Parathyroid adenoma (tissue), 2 donors: ENCODE data around the gene TRPM1.

Experiments used
- H2AFZ ChIP-seq: fragments of 300-600 bp; sonication (generic); one replicate; pipeline ENCODE4 v1.7.0; 2017; ENCODE audit warnings: antibody characterized with exemption, mild to moderate bottlenecking
- H3K27ac ChIP-seq: fragments of 300-600 bp; sonication (generic); one replicate; pipeline ENCODE4 v1.7.0; 2017
- H3K27me3 ChIP-seq: fragments of 300-600 bp; sonication (generic); one replicate; pipeline ENCODE4 v1.7.0; 2017; ENCODE audit warnings: low read length; ENCODE audit not compliant: control insufficient read depth, insufficient read depth
- H3K36me3 ChIP-seq: fragments of 300-600 bp; sonication (generic); one replicate; pipeline ENCODE4 v1.7.0; 2017; ENCODE audit warnings: low read length; ENCODE audit not compliant: control insufficient read depth, insufficient read depth
- H3K4me1 ChIP-seq: fragments of 300-600 bp; sonication (generic); one replicate; pipeline ENCODE4 v1.7.0; 2017; ENCODE audit warnings: control low read depth
- H3K4me2 ChIP-seq: fragments of 300-600 bp; sonication (generic); one replicate; pipeline ENCODE4 v1.7.0; 2017; ENCODE audit warnings: low read length
- H3K4me3 ChIP-seq: fragments of 300-600 bp; sonication (generic); one replicate; pipeline ENCODE4 v1.7.0; 2017; ENCODE audit warnings: low read depth, low read length
- H3K79me2 ChIP-seq: fragments of 300-600 bp; sonication (generic); one replicate; pipeline ENCODE4 v1.7.0; 2017; ENCODE audit warnings: control low read depth
- H3K9ac ChIP-seq: fragments of 300-600 bp; sonication (generic); one replicate; pipeline ENCODE4 v1.7.0; 2017; ENCODE audit warnings: mild to moderate bottlenecking
- H3K9me3 ChIP-seq: fragments of 300-600 bp; sonication (generic); one replicate; pipeline ENCODE4 v1.7.0; 2017; ENCODE audit warnings: low read length; ENCODE audit not compliant: control insufficient read depth
- TF ChIP-seq, protein P1 (sequence below): fragments of 300-600 bp; sonication (generic); IDR thresholded peaks from one replicate; pipeline ENCODE4 v1.7.0; 2017; ENCODE audit warnings: antibody characterized with exemption, mild to moderate bottlenecking
- donor health status: primary hyperparathyroidism.

The TRPM1 gene

GRCh38 chr15:30954674-30955073 lies 146.9 kb downstream of the TRPM1 start:
- TF ChIP-seq, protein P1, sequence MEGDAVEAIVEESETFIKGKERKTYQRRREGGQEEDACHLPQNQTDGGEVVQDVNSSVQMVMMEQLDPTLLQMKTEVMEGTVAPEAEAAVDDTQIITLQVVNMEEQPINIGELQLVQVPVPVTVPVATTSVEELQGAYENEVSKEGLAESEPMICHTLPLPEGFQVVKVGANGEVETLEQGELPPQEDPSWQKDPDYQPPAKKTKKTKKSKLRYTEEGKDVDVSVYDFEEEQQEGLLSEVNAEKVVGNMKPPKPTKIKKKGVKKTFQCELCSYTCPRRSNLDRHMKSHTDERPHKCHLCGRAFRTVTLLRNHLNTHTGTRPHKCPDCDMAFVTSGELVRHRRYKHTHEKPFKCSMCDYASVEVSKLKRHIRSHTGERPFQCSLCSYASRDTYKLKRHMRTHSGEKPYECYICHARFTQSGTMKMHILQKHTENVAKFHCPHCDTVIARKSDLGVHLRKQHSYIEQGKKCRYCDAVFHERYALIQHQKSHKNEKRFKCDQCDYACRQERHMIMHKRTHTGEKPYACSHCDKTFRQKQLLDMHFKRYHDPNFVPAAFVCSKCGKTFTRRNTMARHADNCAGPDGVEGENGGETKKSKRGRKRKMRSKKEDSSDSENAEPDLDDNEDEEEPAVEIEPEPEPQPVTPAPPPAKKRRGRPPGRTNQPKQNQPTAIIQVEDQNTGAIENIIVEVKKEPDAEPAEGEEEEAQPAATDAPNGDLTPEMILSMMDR: no peak
- Histone ChIP-seq H3K79me2 (no peaks in the 10 kb centered on the region), H3K9ac (no peak overlapping the region), H3K4me2 (no peak overlapping the region), H3K27ac (no peak overlapping the region), H3K36me3 (no peaks in the 10 kb centered on the region), H3K9me3 (no peaks in the 10 kb centered on the region), H3K27me3 (no peaks in the 10 kb centered on the region), H3K4me1 (no peaks in the 10 kb centered on the region), H3K4me3 (no peak overlapping the region), H2AFZ (no peak overlapping the region)

GRCh38 chr15:30953731-30954378 lies 147.7 kb downstream of the TRPM1 start:
- no peaks in the 10 kb centered on the region for H3K27me3 ChIP-seq
- H3K36me3 ChIP-seq: peaks cover 3% of the 10 kb centered on the region
- no peaks in the 10 kb centered on the region for H3K4me1 ChIP-seq
- no peaks in the 10 kb centered on the region for H3K79me2 ChIP-seq
- H3K4me2 ChIP-seq: no peak overlapping the region
- H3K9me3 ChIP-seq: no peaks in the 10 kb centered on the region
- no peak overlapping the region for H3K4me3 ChIP-seq
- H2AFZ ChIP-seq: no peak overlapping the region
- H3K27ac ChIP-seq: no peak overlapping the region
- TF ChIP-seq, protein P1: no peak
- H3K9ac ChIP-seq: no peak overlapping the region

GRCh38 chr15:30953183-30953582 lies 148.3 kb downstream of the TRPM1 start:
- Histone ChIP-seq H3K9me3 (no peaks in the 10 kb centered on the region), H3K79me2 (no peaks in the 10 kb centered on the region), H3K4me2 (no peak overlapping the region), H3K36me3 (peaks cover 3% of the 10 kb centered on the region), H3K27ac (no peak overlapping the region), H3K4me3 (no peak overlapping the region), H2AFZ (no peak overlapping the region), H3K4me1 (no peaks in the 10 kb centered on the region), H3K9ac (no peak overlapping the region), H3K27me3 (no peaks in the 10 kb centered on the region)
- TF ChIP-seq, protein P1: no peak
